ENCODE measurements around the gene ECE2.

ECE2 gene

DNA sequence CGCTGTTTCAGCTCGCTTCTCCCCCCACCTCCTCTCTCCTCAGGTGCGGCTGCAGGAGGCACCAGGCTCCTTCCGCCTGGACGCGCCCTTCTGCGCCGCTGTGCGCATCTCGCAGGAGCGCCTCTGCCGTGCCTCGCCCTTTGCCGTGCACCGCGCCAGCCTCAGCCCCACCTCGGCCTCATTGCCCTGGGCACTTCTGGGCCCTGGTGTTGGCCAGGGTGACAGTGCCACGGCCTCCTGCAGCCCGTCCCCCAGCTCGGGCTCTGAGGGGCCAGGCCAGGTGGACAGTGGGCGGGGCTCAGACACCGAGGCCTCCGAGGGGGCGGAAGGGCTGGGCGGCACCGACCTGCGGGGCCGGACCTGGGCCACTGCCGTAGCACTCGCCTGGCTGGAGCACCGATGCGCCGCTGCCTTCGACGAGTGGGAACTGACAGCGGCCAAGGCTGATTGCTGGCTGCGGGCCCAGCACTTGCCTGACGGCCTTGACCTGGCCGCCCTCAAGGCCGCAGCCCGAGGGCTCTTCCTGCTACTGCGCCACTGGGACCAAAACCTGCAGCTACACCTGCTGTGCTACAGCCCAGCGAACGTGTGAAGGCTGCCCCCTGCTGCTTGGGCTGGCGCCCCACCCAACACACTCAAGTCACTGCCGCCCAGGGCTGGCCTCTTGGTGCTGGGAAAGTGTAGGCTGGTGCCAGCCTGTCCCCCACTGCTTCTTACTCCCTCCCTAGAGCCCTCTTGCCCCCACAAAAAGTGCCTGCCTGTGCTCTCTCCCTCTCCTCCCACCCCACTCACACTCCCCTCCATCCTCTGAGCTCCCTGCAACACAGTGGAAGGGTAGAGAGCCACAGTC is 34.1 kb upstream of the ECE2 start:
- H3K4me3 ChIP-seq (ENCODE audit: low read depth, low read length) = no peak overlapping the region
- TF ChIP-seq CTCF (IDR thresholded peaks at IDR 0.05; ENCODE audit: low read depth, low read length) (peak; percentile 10), POLR2A (IDR thresholded peaks at IDR 0.05; ENCODE audit: extremely low read depth, insufficient read length) (no peak)

GRCh38 chr3:184242297-184242685 is 33.5 kb upstream of the ECE2 start:
- DNase-seq (ENCODE audit: low read depth) = no peak
- no peak overlapping the region for H3K4me3 ChIP-seq (ENCODE audit: low read depth, low read length)
- TF ChIP-seq MAX (IDR thresholded peaks at IDR 0.05; ENCODE audit: low read depth, low read length) = no peak
- TF ChIP-seq MYC (IDR thresholded peaks at IDR 0.05; ENCODE audit: low read depth, low read length) = no peak
- no peak for TF ChIP-seq CTCF (IDR thresholded peaks at IDR 0.05; ENCODE audit: low read depth, low read length)
- TF ChIP-seq POLR2A (IDR thresholded peaks at IDR 0.05; ENCODE audit: extremely low read depth, insufficient read length) = no peak

More for the DNA sequence above, 34.1 kb upstream of the ECE2 start:
- peak; percentile 46 for DNase-seq (ENCODE audit: low read depth)

GRCh38 chr3:184248454-184249411 is 27.1 kb upstream of the ECE2 start, which contains the start of gene ALG3:
Gene ALG3 (minus strand): TSS chr3:184248962. CDS start chr3:184248940, 22 bp downstream.
- peak; percentile 79 for TF ChIP-seq MAX (IDR thresholded peaks at IDR 0.05; ENCODE audit: low read depth, low read length)
- TF ChIP-seq MYC (IDR thresholded peaks at IDR 0.05; ENCODE audit: low read depth, low read length) = peak; percentile 96
- no peak for TF ChIP-seq CTCF (IDR thresholded peaks at IDR 0.05; ENCODE audit: low read depth, low read length)
- peak; percentile 67 for TF ChIP-seq POLR2A (IDR thresholded peaks at IDR 0.05; ENCODE audit: extremely low read depth, insufficient read length)
- peak within 1 kb of the TSS; percentile 83 for H3K4me3 ChIP-seq (ENCODE audit: low read depth, low read length)
- peak; percentile 92 for DNase-seq (ENCODE audit: low read depth)

GRCh38 chr3:184249412-184250166 is 26.2 kb upstream of the ECE2 start, which contains the start of gene EEF1AKMT4:
Gene EEF1AKMT4 (plus strand): TSS chr3:184249672. CDS start chr3:184249695, 23 bp downstream.
- H3K4me3 ChIP-seq (ENCODE audit: low read depth, low read length) = peak within 1 kb of the TSS; percentile 83
- peak; percentile 100 for TF ChIP-seq MAX (IDR thresholded peaks at IDR 0.05; ENCODE audit: low read depth, low read length)
- TF ChIP-seq POLR2A (IDR thresholded peaks at IDR 0.05; ENCODE audit: extremely low read depth, insufficient read length) = peak; percentile 64
- TF ChIP-seq CTCF (IDR thresholded peaks at IDR 0.05; ENCODE audit: low read depth, low read length) = peak; percentile 61
- peak; percentile 100 for TF ChIP-seq MYC (IDR thresholded peaks at IDR 0.05; ENCODE audit: low read depth, low read length)
- DNase-seq (ENCODE audit: low read depth) = peak; percentile 99

DNA sequence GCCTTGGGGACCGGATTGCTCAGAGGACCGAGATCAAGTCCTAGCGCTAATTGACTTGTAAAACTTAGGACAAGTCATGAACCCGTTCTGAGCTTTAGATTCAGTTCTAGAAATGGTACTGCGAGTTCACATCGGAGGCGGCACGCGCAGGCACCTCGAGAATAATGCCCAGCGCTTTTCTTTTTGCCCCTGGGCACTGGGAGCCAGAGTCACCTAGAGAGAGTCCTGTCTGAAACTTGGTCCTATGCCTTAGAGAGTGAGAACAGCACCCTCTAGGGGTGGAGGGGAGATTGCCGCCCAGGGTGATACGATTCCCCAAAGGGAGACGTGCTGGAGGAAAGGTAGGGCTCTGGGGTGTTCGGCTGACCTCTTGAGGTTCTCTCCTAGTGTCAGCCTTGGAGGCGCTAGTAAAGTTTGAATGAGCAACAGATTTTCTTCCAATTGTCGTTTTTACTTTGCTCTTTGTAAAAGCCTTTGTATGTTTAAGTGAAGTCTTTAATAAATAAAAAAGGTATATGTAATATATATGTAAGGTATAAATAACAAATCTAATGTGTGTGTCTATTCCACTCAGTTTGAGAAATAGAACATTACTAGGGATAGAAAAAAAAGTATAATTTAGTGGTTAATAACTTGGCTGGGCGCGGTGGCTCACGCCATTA is 25.5 kb upstream of the ECE2 start:
- H3K4me3 ChIP-seq (ENCODE audit: low read depth, low read length) = peak overlapping the region; percentile 83
- TF ChIP-seq MAX (IDR thresholded peaks at IDR 0.05; ENCODE audit: low read depth, low read length) (no peak; the same call in 1 of the 2 replicates), MYC (IDR thresholded peaks at IDR 0.05; ENCODE audit: low read depth, low read length) (no peak), CTCF (IDR thresholded peaks at IDR 0.05; ENCODE audit: low read depth, low read length) (peak; percentile 93)
- peak; percentile 93 for DNase-seq (ENCODE audit: low read depth)

All from NB4 (cell line).